NCI-H1930 (cell line): ENCODE results near the gene CEP76.
A peak's percentile ranks its signal among the peaks of the same experiment; 100 is the strongest.

Source experiments
- DNase-seq, 2 experiments: peaks; one replicate each; lab custom pipeline; 2025; lab: John Stamatoyannopoulos, UW

CEP76 gene

GRCh38 chr18:12702221-12703095 is at the start of gene CEP76, which contains the start of gene PSMG2:
Gene CEP76, minus strand, starts transcription at chr18:12702723. Its CDS starts 175 bp downstream, at chr18:12702548.
Gene PSMG2, plus strand, starts transcription at chr18:12703042. Its CDS starts 66 bp downstream, at chr18:12703108.
- peak; percentile 61 to 77 for DNase-seq

- DNase-seq = no peak
Observed at GRCh38 chr18:12751891-12752290, 49.4 kb upstream of the CEP76 start.

- no peak for DNase-seq
Observed at GRCh38 chr18:12751503-12751884, 49.0 kb upstream of the CEP76 start.

- DNase-seq = no peak
Observed at GRCh38 chr18:12750715-12751502, 48.4 kb upstream of the CEP76 start.

- no peak for DNase-seq
Observed at GRCh38 chr18:12750076-12750714, 47.7 kb upstream of the CEP76 start.

- DNase-seq = no peak
Observed at GRCh38 chr18:12749121-12749520, 46.6 kb upstream of the CEP76 start.

- DNase-seq = no peak
Observed at GRCh38 chr18:12748671-12749070, 46.1 kb upstream of the CEP76 start.

- DNase-seq = no peak
Observed at GRCh38 chr18:12747530-12748315, 45.2 kb upstream of the CEP76 start.

- no peak for DNase-seq
Observed at GRCh38 chr18:12745095-12745795, 42.7 kb upstream of the CEP76 start.

GRCh38 chr18:12744103-12744502 is 41.6 kb upstream of the CEP76 start:
- no peak for DNase-seq

- DNase-seq = no peak
Observed at GRCh38 chr18:12742453-12742852, 39.9 kb upstream of the CEP76 start.

- DNase-seq = no peak
Observed at GRCh38 chr18:12741351-12741750, 38.8 kb upstream of the CEP76 start.

GRCh38 chr18:12737243-12737902 is 34.9 kb upstream of the CEP76 start:
- no peak for DNase-seq

GRCh38 chr18:12726774-12727550 is 24.4 kb upstream of the CEP76 start:
- no peak for DNase-seq

- DNase-seq = no peak
Observed at GRCh38 chr18:12726331-12726730, 23.8 kb upstream of the CEP76 start.

GRCh38 chr18:12722731-12723130 is 20.2 kb upstream of the CEP76 start:
- DNase-seq = no peak

GRCh38 chr18:12721495-12722275 is 19.2 kb upstream of the CEP76 start:
- DNase-seq = no peak

GRCh38 chr18:12711446-12711845 is 8.9 kb upstream of the CEP76 start:
- DNase-seq = no peak

GRCh38 chr18:12703664-12704063 is 1.1 kb upstream of the CEP76 start:
- DNase-seq = no peak
